HG03039 (cell line): ENCODE results near the gene UBD.

Experiments used
- ATAC-seq: cut with Tn5 transposase; IDR thresholded peaks from one replicate; pipeline ENCODE4 v1.9.1; 2021; ENCODE audit warnings: mild to moderate bottlenecking, moderate library complexity; ENCODE audit not compliant: unreplicated experiment

The UBD gene

GRCh38 chr6:29524044-29524443 is 35.5 kb downstream of the UBD start:
- no peak for ATAC-seq

DNA sequence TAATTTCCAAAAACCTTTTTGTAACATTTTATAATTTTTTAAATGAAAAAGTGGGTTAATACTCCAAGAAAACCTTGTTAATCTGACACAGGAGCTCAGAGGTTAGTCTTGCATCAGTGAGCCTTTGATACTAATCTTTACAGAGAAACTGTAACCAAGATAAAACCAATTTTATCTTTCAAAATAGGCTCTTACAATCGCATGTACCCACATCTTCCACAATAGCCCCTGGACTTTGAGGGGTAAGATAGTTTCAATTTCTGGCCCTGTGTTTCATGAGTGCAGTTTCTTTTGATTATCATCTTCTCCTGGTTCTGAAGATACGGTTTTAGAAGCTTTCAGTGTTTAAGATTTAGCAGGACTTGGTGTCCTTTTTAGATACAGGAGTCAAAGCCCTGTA is 37.3 kb downstream of the UBD start:
- no peak for ATAC-seq

GRCh38 chr6:29521006-29521680 is 38.4 kb downstream of the UBD start:
- ATAC-seq, result no peak

DNA sequence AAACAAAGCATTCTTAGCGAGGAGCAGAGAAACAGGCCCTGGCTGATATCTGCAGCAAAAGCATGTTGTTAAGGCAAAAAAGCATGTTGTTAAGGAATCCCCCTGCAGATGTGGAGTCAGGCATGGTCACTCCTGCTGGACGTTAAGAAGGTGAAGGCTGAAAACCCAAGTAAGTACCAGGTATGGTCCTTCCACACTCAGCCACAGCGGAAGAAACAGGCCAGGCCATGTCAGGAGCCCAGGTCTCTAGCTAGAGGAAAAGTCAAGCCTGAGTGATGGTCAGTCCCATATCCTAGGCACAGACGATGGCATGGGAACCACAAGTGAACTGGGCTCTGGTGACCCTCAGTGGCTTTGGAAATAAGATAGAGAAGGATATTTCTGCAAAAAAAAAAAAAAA is 39.3 kb downstream of the UBD start:
- ATAC-seq, result no peak

- no peak for ATAC-seq
Measured at GRCh38 chr6:29519291-29520010, 40.1 kb downstream of the UBD start.

DNA sequence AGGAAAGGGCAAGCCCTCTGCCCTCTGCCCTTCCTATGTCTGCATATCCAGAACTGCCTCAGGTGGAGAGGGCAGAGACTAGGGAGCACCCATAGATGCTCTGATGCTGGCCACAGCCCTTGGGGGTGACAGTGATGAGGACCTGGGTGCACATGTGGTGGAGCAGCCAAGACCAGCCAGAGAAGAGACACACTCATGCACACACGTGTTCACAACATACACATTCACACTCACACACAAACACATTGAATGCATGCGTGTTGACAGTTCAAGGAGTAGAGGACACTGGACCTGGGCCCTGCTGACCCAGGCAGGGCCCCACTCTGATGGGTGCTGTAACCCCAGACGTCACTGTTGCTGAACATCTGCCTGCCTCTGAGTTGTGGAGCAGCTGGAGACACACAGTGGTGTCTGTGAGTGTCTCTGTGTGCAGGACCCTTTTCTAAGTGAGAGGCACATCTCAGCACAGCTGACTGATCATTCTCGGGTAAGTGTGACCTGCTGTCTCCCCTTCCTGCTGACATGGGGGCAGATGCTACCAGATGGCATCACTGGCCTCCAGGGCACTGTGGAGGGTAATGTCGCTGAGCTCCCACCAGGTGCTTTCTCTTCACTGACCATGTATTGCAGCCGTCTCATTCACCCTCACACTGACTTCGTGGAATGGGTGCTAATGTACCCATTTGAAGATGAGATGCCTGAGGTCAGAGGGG is 41.6 kb downstream of the UBD start:
- ATAC-seq, result no peak

DNA sequence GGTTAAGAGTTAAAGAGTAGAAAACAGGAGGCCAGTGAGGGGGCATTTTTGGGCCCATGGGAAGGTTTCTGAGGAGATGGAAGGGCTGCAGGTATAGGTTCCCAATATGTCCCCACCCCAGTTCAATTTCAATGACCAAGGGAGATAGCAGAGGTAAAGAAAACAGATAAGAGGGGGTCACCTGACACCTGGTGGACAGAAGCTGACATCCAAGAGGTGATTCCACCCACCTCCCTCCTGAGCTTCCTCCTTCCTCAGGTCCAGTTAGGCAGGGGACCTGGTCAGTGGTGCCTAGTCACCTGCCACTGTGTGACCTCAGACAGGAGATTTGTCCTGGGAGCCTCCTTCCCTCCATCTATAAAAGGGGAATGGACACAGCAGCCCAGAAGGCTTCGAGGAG is 42.3 kb downstream of the UBD start:
- ATAC-seq, result no peak

DNA sequence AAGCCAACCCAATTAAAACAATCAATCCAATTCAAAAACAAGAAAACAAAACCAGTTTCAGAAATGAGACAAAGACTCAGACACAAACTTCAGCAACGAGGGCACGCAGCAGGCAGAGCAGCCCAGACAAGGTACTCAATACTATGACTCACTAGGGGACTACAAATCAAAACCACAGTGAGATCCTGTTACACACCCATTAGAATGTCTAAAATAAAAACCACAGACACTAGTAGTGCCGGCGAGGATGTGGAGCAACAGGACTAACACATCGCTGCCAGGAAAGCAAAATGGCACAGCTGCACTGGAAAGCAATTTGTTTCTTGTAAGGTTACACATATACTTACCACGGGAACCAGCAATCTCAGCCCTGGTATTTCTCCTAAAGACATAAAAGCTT is 43.4 kb downstream of the UBD start:
- ATAC-seq, result no peak

DNA sequence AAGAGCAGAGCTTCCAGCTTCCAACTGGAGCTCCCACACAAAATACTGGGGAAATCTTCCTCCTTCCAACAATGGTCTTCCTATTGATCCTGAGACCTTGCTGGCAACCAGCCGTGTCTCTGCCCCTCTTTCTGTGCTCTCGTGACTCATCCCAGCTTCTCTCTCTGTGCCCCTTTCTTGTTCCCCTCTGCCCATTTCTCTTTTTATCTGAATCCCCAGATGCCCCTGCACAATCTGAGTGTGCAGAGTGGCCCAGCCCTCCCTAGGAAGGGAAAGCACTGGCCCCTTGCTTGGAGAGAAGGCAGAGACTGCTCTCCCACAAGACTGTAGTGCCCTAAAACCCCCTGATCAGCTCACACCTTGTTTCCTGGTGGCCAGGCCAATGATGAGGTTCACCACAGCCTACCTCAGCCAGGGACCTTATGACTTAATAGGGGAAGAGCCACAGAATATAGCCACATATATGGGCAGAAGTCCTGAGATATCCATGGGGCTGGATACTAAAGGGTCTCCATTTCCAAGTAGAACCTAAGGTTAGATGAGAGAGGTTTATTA is 48.7 kb downstream of the UBD start:
- no peak for ATAC-seq

GRCh38 chr6:29510202-29510601 is 49.3 kb downstream of the UBD start:
- ATAC-seq, result no peak

GRCh38 chr6:29509711-29510110 is 49.8 kb downstream of the UBD start:
- peak; percentile 16 for ATAC-seq

- peak; percentile 72 for ATAC-seq
Measured at GRCh38 chr6:29509239-29509638, 50.3 kb downstream of the UBD start.

DNA sequence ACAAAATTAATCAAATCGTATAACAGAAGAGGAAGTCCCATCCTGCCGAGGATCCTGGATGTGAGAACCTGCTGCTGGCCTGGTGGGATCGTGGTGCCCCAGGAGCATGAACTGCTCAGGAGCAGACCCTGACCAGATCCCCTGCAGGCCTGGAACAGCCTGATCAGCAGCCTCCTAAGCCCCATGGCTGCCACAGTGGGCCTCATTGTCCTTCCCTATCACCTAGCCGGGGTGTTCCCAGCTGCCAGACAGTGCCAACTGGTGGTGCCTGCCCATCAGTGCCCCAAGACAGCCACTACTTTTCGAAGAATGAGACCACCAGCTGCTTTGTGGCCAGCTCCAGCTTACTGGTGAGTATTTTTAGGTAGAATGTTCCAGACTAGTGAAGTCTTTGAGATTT is 52.2 kb downstream of the UBD start:
- no peak for ATAC-seq

GRCh38 chr6:29506446-29507067 is 53.0 kb downstream of the UBD start:
- ATAC-seq, result no peak

DNA sequence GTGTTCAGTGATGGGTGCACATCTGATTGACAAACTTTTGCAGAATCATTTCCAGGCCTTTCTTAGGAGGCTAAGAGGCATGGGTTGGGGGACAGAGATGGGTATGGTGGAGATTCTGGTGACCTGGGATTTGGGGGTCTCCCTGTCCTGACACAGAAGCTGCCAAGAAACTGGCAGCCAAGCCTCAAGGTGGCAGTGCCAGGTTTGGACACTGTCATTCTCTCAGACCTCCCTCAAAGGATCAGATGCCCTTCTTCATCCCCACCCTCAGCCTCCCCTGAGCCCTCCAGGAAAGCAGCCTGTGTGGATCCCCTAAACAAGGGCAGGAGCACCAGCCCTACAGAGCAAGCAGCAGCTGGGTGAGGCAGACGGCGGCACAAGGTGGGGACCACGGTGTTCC is 53.7 kb downstream of the UBD start:
- no peak for ATAC-seq
